Panc1 (cell line): Measurements from ENCODE around the gene ERF. TPM values are rescaled to one million over a fixed set of nuclear protein-coding genes. Genes with fewer than 3 reads are reported as not detected.

Experiments
- ATAC-seq: fragments of 200-7000 bp; cut with Tn5 transposase; 2 replicates; pipeline ENCODE4 v1.9.1; 2020; ENCODE audit warnings: mild to moderate bottlenecking, moderate library complexity
- BruUV-seq: library from RNA; stranded (reverse); fragments of 400-500 nt; replicated peaks from 2 replicates; lab custom pipeline; 2021; lab: Mats Ljungman, UMichigan
- CTCF ChIA-PET: fragments of 300-600 bp; sonication (Branson Sonifier 250); formaldehyde crosslinking; loops from one replicate; lab custom pipeline; 2022; ENCODE audit warnings: antibody characterized with exemption; lab: Charles Lee
- POLR2A ChIA-PET: fragments of 300-600 bp; sonication (Branson Sonifier 250); formaldehyde crosslinking; loops from one replicate; lab custom pipeline; 2022; ENCODE audit warnings: antibody characterized with exemption; lab: Charles Lee
- DNase-seq: peaks from one replicate; pipeline ENCODE4 v3.0.0-alpha.2; 2010; ENCODE audit warnings: low read depth, low spot score
- H3K27ac ChIP-seq: 2 replicates; pipeline ENCODE4 v1.5.1; 2011; ENCODE audit warnings: mild to moderate bottlenecking, low read length, inconsistent platforms
- H3K27me3 ChIP-seq: fragments of 200-500 bp; sonication (Bioruptor generic); 2 replicates; pipeline ENCODE4 v1.6.0; 2014; ENCODE audit warnings: low read length, inconsistent platforms; ENCODE audit not compliant: control insufficient read depth, insufficient read depth
- H3K36me3 ChIP-seq: fragments of 200-500 bp; sonication (Bioruptor generic); 2 replicates; pipeline ENCODE4 v1.5.1; 2014; ENCODE audit warnings: inconsistent platforms, mild to moderate bottlenecking, low read length, moderate library complexity; ENCODE audit not compliant: control insufficient read depth, insufficient read depth
- H3K4me1 ChIP-seq: 2 replicates; pipeline ENCODE4 v1.5.1; 2011; ENCODE audit warnings: inconsistent platforms, mild to moderate bottlenecking, low read length, moderate library complexity; ENCODE audit not compliant: control insufficient read depth, insufficient read depth
- H3K4me3 ChIP-seq, 2 experiments: 2 replicates each; pipeline ENCODE4 v1.5.1; 2011 to 2012; ENCODE audit warnings: low read depth in 2 of 2, low read length in 2 of 2, mild to moderate bottlenecking in 2 of 2, inconsistent platforms in 1 of 2, moderate library complexity in 1 of 2
- H3K9me3 ChIP-seq: fragments of 200-500 bp; sonication (Bioruptor generic); 2 replicates; pipeline ENCODE4 v1.5.1; 2014; ENCODE audit warnings: low read depth, mild to moderate bottlenecking, inconsistent platforms, low read length, moderate library complexity; ENCODE audit not compliant: control insufficient read depth, insufficient read depth
- POLR2AphosphoS5 ChIP-seq: IDR thresholded peaks from 2 replicates; pipeline ENCODE4 v1.6.1; 2012; ENCODE audit warnings: mild to moderate bottlenecking, low read depth, low read length, moderate library complexity
- SIN3A ChIP-seq: IDR thresholded peaks from 2 replicates; pipeline ENCODE4 v1.6.1; 2012; ENCODE audit warnings: low read depth, mild to moderate bottlenecking, low read length, moderate library complexity, borderline replicate concordance; ENCODE audit not compliant: insufficient read depth
- TCF7L2 ChIP-seq: IDR thresholded peaks from 2 replicates; pipeline ENCODE4 v1.6.1; 2011; ENCODE audit warnings: mild to moderate bottlenecking, low read depth, low read length, inconsistent platforms
- in situ Hi-C: cut with HindIII; loops from 2 replicates; pipeline ENCODE4 v1.10.0; 2016; ENCODE audit warnings: low sequenced_read_pairs, low pct_unique_long_range_greater_than_20kb
- intact Hi-C: fragments of 100-400 bp; cut with micrococcal nuclease; formaldehyde crosslinking; loops from one replicate; pipeline ENCODE4 v1.10.0; 2022; ENCODE audit not compliant: unreplicated experiment
- total RNA-seq: library from RNA; stranded (reverse); gene quantifications from one replicate; pipeline ENCODE4 v1.2.1, GENCODE V29; 2021; ENCODE audit not compliant: unreplicated experiment
- TF ChIP-seq, protein P1 (sequence below): fragments of 450-650 bp; IDR thresholded peaks from 2 replicates; pipeline ENCODE4 v1.5.1; 2017; ENCODE audit warnings: mild to moderate bottlenecking
- TF ChIP-seq, protein P2 (sequence below), 2 experiments: IDR thresholded peaks; 2 replicates each; pipeline ENCODE4 v1.6.1; 2011 to 2012; ENCODE audit warnings: low read depth in 2 of 2, control low read depth in 1 of 2, low read length in 1 of 2, mild to moderate bottlenecking in 1 of 2, moderate library complexity in 1 of 2; ENCODE audit not compliant: insufficient read depth in 1 of 2

The ERF gene
- total RNA-seq, 1 experiment from 2014 or later: 85.7 TPM

DNA sequence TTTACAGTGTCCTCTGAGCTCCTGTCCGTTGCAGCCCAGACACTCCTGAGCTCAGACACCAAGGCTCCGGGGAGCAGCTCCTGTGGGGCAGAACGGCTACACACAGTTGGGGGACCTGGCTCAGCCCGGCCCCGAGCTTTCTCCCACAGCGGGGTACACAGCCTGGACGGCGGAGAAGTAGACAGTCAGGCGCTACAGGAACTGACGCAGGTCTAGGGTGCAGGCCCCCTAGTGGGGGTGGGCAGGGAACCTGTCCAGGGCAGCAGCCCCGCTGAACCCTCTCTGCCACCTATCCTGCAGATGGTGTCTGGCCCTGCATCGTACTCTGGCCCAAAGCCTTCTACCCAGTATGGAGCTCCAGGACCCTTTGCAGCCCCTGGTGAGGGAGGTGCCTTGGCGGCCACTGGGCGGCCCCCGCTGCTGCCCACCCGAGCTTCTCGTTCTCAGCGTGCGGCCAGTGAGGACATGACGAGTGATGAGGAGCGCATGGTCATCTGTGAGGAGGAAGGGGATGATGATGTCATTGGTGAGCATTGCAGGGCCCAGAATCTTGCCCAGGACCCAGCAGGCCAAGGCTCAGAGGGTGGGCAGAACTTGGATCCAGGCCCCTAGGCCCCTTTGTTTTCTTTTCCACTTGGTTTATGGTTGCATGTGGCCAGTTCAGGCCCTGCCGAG lies 34.1 kb upstream of the ERF start:
- no peaks in the 10 kb centered on the region; the same call in 1 of the 2 replicates for H3K36me3 ChIP-seq

GRCh38 chr19:42288387-42288786 lies 33.5 kb upstream of the ERF start:
- ATAC-seq: no peak
- intact Hi-C loops: no loop called here
- peaks cover 15% of the 10 kb centered on the region for H3K4me1 ChIP-seq
- no peak for TF ChIP-seq POLR2AphosphoS5
- TF ChIP-seq, protein P1, sequence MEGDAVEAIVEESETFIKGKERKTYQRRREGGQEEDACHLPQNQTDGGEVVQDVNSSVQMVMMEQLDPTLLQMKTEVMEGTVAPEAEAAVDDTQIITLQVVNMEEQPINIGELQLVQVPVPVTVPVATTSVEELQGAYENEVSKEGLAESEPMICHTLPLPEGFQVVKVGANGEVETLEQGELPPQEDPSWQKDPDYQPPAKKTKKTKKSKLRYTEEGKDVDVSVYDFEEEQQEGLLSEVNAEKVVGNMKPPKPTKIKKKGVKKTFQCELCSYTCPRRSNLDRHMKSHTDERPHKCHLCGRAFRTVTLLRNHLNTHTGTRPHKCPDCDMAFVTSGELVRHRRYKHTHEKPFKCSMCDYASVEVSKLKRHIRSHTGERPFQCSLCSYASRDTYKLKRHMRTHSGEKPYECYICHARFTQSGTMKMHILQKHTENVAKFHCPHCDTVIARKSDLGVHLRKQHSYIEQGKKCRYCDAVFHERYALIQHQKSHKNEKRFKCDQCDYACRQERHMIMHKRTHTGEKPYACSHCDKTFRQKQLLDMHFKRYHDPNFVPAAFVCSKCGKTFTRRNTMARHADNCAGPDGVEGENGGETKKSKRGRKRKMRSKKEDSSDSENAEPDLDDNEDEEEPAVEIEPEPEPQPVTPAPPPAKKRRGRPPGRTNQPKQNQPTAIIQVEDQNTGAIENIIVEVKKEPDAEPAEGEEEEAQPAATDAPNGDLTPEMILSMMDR: no peak
- no peak for TF ChIP-seq TCF7L2
- TF ChIP-seq, protein P2, sequence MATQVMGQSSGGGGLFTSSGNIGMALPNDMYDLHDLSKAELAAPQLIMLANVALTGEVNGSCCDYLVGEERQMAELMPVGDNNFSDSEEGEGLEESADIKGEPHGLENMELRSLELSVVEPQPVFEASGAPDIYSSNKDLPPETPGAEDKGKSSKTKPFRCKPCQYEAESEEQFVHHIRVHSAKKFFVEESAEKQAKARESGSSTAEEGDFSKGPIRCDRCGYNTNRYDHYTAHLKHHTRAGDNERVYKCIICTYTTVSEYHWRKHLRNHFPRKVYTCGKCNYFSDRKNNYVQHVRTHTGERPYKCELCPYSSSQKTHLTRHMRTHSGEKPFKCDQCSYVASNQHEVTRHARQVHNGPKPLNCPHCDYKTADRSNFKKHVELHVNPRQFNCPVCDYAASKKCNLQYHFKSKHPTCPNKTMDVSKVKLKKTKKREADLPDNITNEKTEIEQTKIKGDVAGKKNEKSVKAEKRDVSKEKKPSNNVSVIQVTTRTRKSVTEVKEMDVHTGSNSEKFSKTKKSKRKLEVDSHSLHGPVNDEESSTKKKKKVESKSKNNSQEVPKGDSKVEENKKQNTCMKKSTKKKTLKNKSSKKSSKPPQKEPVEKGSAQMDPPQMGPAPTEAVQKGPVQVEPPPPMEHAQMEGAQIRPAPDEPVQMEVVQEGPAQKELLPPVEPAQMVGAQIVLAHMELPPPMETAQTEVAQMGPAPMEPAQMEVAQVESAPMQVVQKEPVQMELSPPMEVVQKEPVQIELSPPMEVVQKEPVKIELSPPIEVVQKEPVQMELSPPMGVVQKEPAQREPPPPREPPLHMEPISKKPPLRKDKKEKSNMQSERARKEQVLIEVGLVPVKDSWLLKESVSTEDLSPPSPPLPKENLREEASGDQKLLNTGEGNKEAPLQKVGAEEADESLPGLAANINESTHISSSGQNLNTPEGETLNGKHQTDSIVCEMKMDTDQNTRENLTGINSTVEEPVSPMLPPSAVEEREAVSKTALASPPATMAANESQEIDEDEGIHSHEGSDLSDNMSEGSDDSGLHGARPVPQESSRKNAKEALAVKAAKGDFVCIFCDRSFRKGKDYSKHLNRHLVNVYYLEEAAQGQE (IDR thresholded peaks at IDR 0.05; ENCODE audit: insufficient read depth in 1 of 2, low read depth in 2 of 2, low read length in 1 of 2): no peak
- TF ChIP-seq SIN3A: no peak
- no peak overlapping the region for H3K4me3 ChIP-seq
- POLR2A ChIA-PET: no interaction called here
- H3K27me3 ChIP-seq: no peaks in the 10 kb centered on the region
- CTCF ChIA-PET: interaction anchor here (0.7 kb wide), 2 partner anchors 32 to 174 kb away, joined by 3 to 6 read pairs; no protein-coding TSS in a partner anchor
- H3K27ac ChIP-seq: no peak overlapping the region
- BruUV-seq: no TSS peak
- in situ Hi-C loops: no loop called here
- no peak for DNase-seq
- H3K36me3 ChIP-seq: no peaks in the 10 kb centered on the region; the same call in 1 of the 2 replicates
- no peaks in the 10 kb centered on the region for H3K9me3 ChIP-seq

More for the DNA sequence above, 34.1 kb upstream of the ERF start:
- in situ Hi-C loops (no loop called here), intact Hi-C loops (no loop called here)
- Histone ChIP-seq H3K4me1 (peaks cover 15% of the 10 kb centered on the region), H3K27ac (no peak overlapping the region), H3K27me3 (no peaks in the 10 kb centered on the region), H3K4me3 (no peak overlapping the region), H3K9me3 (no peaks in the 10 kb centered on the region)
- ChIA-PET POLR2A (no interaction called here), CTCF (interaction anchor here (0.7 kb wide), 2 partner anchors 33 to 174 kb away, joined by 3 to 6 read pairs; no protein-coding TSS in a partner anchor)
- TF ChIP-seq TCF7L2 (no peak), SIN3A (no peak)
- TF ChIP-seq, protein P1: peak; percentile 20; the same call in 1 of the 2 replicates
- no TSS peak for BruUV-seq
- ATAC-seq (no peak), DNase-seq (no peak)
